ENCODE results near the gene CNTN4. TPM values are rescaled to one million over a fixed set of nuclear protein-coding genes. Genes with fewer than 3 reads are reported as not detected.

The CNTN4 gene
- total and polyA plus RNA-seq, 2 of the 8 experiments (the other 6 are each of a cell fraction or from before 2014, with no cell fraction given) = 0.41 to 2.2 TPM

- TF ChIP-seq CHD7 (IDR thresholded peaks at IDR 0.05; ENCODE audit: insufficient replicate concordance, low read length) = no peak
- TF ChIP-seq JUN (IDR thresholded peaks at IDR 0.05; ENCODE audit: low read depth, low read length) = no peak
- TF ChIP-seq RBBP5 (IDR thresholded peaks at IDR 0.05; ENCODE audit: borderline replicate concordance, low read depth, low read length) = no peak
- no peak for TF ChIP-seq EZH2 (IDR thresholded peaks at IDR 0.05; ENCODE audit: low read depth, low read length, severe bottlenecking)
- TF ChIP-seq, protein P1, sequence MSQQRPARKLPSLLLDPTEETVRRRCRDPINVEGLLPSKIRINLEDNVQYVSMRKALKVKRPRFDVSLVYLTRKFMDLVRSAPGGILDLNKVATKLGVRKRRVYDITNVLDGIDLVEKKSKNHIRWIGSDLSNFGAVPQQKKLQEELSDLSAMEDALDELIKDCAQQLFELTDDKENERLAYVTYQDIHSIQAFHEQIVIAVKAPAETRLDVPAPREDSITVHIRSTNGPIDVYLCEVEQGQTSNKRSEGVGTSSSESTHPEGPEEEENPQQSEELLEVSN (IDR thresholded peaks at IDR 0.05) = no peak
- no peak for TF ChIP-seq POU5F1 (IDR thresholded peaks at IDR 0.05; ENCODE audit: low read depth, low read length)
- TF ChIP-seq KDM1A (IDR thresholded peaks at IDR 0.05; ENCODE audit: borderline replicate concordance, low read length) = no peak
- TF ChIP-seq EGR1 (IDR thresholded peaks at IDR 0.05; ENCODE audit: borderline replicate concordance, low read depth, low read length) = no peak
- no peak for TF ChIP-seq CHD1 (IDR thresholded peaks at IDR 0.05; ENCODE audit: low read depth, low read length)
- TF ChIP-seq, protein P2, sequence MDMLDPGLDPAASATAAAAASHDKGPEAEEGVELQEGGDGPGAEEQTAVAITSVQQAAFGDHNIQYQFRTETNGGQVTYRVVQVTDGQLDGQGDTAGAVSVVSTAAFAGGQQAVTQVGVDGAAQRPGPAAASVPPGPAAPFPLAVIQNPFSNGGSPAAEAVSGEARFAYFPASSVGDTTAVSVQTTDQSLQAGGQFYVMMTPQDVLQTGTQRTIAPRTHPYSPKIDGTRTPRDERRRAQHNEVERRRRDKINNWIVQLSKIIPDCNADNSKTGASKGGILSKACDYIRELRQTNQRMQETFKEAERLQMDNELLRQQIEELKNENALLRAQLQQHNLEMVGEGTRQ (IDR thresholded peaks at IDR 0.05; ENCODE audit: low read length) = no peak
These were observed 175.9 kb downstream of the CNTN4 start (continued) for GRCh38 chr3:2274526-2274925.
